ENCODE results near the gene SLC6A2. TPM values are rescaled to one million over a fixed set of nuclear protein-coding genes. Genes with fewer than 3 reads are reported as not detected.

The SLC6A2 gene
- total RNA-seq, 2 donors from 2014 or later = not detected

DNA sequence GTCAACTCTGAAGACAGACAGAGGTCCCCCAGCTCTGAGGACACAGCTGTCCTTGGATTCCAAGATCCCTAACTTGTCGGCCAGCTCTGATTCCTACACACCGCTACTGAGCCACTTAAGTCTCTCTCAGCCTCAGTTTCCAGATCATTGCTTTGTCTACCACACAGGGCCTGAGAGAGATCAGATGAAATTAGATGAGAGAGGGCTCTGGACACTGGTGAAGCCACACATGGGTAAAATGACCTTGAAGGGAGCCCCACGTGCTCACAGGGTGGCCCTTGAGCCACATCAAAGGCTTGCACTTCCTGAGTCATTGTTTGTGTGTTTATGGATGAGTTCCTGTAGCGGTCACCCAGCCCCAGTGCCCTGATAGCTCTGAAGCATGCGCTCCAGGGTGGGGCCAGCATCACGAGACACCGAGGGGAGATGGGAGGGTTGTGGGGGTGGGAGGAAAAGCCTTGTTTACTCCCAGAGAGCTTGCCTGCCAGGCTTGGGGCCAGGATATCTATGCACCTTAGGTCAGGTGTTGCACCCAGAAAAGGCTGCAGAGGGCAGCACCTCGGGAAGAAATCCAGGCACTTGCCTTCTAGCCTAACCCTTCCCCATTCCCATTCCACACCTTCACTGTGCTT, 32.7 kb upstream of the SLC6A2 start:
- no peak overlapping the region for H3K4me3 ChIP-seq
- H3K4me1 ChIP-seq = no peaks in the 10 kb centered on the region
- no peak for DNase-seq (ENCODE audit: low spot score)
- H3K9me3 ChIP-seq = no peaks in the 10 kb centered on the region
- TF ChIP-seq, protein P1, sequence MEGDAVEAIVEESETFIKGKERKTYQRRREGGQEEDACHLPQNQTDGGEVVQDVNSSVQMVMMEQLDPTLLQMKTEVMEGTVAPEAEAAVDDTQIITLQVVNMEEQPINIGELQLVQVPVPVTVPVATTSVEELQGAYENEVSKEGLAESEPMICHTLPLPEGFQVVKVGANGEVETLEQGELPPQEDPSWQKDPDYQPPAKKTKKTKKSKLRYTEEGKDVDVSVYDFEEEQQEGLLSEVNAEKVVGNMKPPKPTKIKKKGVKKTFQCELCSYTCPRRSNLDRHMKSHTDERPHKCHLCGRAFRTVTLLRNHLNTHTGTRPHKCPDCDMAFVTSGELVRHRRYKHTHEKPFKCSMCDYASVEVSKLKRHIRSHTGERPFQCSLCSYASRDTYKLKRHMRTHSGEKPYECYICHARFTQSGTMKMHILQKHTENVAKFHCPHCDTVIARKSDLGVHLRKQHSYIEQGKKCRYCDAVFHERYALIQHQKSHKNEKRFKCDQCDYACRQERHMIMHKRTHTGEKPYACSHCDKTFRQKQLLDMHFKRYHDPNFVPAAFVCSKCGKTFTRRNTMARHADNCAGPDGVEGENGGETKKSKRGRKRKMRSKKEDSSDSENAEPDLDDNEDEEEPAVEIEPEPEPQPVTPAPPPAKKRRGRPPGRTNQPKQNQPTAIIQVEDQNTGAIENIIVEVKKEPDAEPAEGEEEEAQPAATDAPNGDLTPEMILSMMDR (IDR thresholded peaks at IDR 0.05) = no peak
- no peaks in the 10 kb centered on the region for H3K36me3 ChIP-seq
- no peak overlapping the region for H3K27ac ChIP-seq
- no peaks in the 10 kb centered on the region for H3K27me3 ChIP-seq

DNA sequence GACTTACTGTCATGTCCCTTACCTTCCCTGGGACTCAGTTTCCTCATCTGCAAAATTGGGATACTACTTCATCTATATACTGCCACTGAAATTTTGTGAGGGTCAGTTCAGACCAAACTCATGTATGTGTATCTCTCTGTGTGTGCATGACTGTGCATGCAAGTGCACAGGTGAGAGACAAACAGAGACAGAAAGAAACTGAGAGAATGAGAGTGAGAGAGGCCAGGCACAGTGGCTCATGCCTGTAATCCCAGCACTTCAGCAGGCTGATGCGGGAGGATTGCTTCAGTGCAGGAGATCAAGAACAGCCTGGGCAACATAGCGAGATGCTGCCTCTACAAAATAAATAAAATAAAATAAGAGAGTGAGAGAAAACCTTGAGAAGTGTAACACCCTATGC, 32.1 kb upstream of the SLC6A2 start:
- H3K9me3 ChIP-seq = no peaks in the 10 kb centered on the region
- no peak overlapping the region for H3K27ac ChIP-seq
- H3K27me3 ChIP-seq = no peaks in the 10 kb centered on the region
- TF ChIP-seq, protein P1 (IDR thresholded peaks at IDR 0.05) = no peak
- no peaks in the 10 kb centered on the region for H3K4me1 ChIP-seq
- no peak for DNase-seq (ENCODE audit: low spot score)
- no peaks in the 10 kb centered on the region for H3K36me3 ChIP-seq
- H3K4me3 ChIP-seq = no peak overlapping the region

DNA sequence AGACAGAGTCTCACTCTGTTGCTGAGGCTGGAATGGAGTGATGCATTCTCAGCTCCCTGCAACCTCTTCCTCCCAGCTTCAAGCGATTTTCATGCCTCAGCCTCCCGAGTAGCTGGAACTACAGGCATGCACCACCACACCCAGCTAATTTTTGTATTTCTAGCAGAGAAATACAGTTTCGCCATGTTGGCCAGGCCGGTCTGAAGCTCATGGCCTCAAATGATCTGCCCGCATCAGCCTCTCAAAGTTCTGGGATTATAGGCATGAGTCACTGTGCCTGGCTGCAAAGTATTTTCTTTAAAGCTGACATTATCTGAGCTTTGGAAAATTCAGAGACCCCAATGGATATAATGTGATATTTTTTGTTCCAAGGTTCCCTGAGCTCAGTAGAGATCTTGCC, 31.1 kb upstream of the SLC6A2 start:
- DNase-seq (ENCODE audit: low spot score) = no peak
- Histone ChIP-seq H3K36me3 (no peaks in the 10 kb centered on the region), H3K27me3 (no peaks in the 10 kb centered on the region), H3K9me3 (no peaks in the 10 kb centered on the region), H3K27ac (no peak overlapping the region), H3K4me3 (no peak overlapping the region), H3K4me1 (no peaks in the 10 kb centered on the region)
- TF ChIP-seq, protein P1 (IDR thresholded peaks at IDR 0.05) = no peak

DNA sequence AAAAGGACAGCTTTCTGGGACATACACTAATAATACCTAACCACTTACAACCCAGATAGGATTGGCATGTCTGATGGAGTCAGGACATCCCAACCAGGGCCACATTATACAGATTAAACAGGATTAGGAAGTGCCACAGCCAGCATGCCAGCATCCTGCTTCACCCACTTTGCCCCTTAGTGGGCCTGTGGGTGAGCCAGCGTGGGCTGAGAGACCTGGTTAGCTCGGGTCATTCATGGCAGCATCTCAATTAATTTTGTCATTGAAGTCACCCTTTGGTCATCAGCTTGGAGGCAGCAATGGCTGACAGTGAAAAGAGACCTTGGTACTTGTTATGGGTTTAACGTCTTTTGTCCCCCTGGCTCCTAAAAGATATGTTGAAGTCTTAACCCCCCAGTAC, 29.9 kb upstream of the SLC6A2 start:
- H3K36me3 ChIP-seq = no peaks in the 10 kb centered on the region
- TF ChIP-seq, protein P1 (IDR thresholded peaks at IDR 0.05) = no peak
- no peak for DNase-seq (ENCODE audit: low spot score)
- no peak overlapping the region for H3K4me3 ChIP-seq
- H3K27ac ChIP-seq = no peak overlapping the region
- H3K27me3 ChIP-seq = no peaks in the 10 kb centered on the region
- H3K9me3 ChIP-seq = no peaks in the 10 kb centered on the region
- no peaks in the 10 kb centered on the region for H3K4me1 ChIP-seq

DNA sequence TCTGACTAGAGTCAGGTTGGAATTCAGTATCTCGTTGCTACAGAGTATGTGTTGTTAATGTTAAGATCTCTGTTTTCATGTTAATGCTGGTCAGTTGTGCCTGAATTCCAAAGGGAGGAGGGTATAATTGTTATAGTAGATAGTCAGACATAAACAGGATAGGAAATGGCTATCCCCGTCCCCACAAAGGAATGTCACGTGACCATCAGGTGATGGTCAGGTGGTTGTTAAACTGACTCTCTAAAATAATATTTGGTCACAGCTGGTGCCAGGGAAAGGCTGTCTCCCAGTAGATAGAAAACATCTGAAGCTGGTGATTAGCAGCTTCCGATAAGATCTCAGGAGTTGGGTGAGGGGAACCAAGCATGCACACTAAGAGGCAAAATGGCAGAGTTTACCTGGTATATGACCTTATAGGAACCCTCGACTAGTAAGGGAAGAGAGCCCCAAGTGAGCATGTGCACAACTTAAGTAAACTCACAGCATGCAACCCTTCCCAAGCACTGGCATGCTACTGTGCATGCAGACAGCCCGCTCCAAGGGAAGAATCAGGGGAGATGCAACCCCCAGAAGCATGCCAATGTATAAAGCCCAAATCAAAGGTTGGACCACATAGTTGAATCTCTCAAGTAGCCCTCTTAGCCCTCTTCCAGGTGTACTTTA, 27.4 kb upstream of the SLC6A2 start:
- no peak overlapping the region for H3K27ac ChIP-seq
- no peaks in the 10 kb centered on the region for H3K27me3 ChIP-seq
- DNase-seq (ENCODE audit: low spot score) = no peak
- TF ChIP-seq, protein P1 (IDR thresholded peaks at IDR 0.05) = no peak
- H3K4me3 ChIP-seq = no peak overlapping the region
- H3K4me1 ChIP-seq = no peaks in the 10 kb centered on the region
- no peaks in the 10 kb centered on the region for H3K36me3 ChIP-seq
- no peaks in the 10 kb centered on the region for H3K9me3 ChIP-seq

DNA sequence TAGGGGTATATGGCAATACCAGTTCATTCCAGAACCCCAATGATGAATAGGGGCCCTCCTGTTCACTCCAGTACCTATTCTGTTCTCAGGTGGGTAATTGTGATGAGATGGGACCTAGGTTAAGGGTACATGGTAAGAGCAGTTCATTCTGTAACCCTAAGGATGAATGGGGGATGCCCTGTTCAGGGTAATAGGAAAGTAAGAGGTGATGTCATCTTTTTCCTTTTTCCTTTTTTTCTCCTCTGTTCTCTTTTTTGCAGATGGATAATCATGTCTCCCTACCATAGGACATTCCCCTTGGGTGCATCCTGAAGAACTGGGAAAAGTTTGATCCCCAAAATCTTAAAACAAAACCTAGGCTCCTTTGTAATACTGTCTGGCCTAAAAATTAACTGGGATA, 25.0 kb upstream of the SLC6A2 start:
- H3K4me1 ChIP-seq = no peaks in the 10 kb centered on the region
- no peak overlapping the region for H3K4me3 ChIP-seq
- H3K27me3 ChIP-seq = no peaks in the 10 kb centered on the region
- H3K36me3 ChIP-seq = no peaks in the 10 kb centered on the region
- no peak overlapping the region for H3K27ac ChIP-seq
- H3K9me3 ChIP-seq = no peaks in the 10 kb centered on the region
- TF ChIP-seq, protein P1 (IDR thresholded peaks at IDR 0.05) = no peak
- no peak for DNase-seq (ENCODE audit: low spot score)

Measured in right atrium auricular region (tissue), 2 donors.